ENCODE results near the gene SMIM41. TPM values are rescaled to one million over a fixed set of nuclear protein-coding genes. Genes with fewer than 3 reads are reported as not detected.

SMIM41 gene
- polyA plus RNA-seq, 2 of the 4 experiments (the other 2 are of a cell fraction): not detected

GRCh38 chr12:52121824-52122539, 42.5 kb downstream of the SMIM41 start:
- peaks cover 5% of the 10 kb centered on the region; the same call in 2 of the 3 replicates for H3K4me1 ChIP-seq
- ChIA-PET POLR2A (no interaction called here), CTCF (interaction anchor here (0.6 to 15.8 kb wide), 41 partner anchors 9 to 860 kb away, joined by 3 to 304 read pairs (median 4); partner anchors contain the start of genes ATG101, NR4A1, SMIM41 and TAMALIN)
- peak overlapping the region; percentile 21; the same call in 1 of the 3 replicates for H3K4me2 ChIP-seq
- WGBS (ENCODE audit: missing lambda C conversion rate): 19% methylated on average over 16 of the region's 18 CpGs
- FAIRE-seq (no peak), ATAC-seq (peak; percentile 64 to 75), DNase-seq (ENCODE audit: low read depth in 1 of 2, low spot score in 1 of 2) (peak; percentile 67 to 68)
- no peaks in the 10 kb centered on the region for H3K9me3 ChIP-seq
- H3K4me3 ChIP-seq: no peak overlapping the region
- no peak overlapping the region for H3K27ac ChIP-seq
- TF ChIP-seq RAD21 (conservative IDR thresholded peaks at IDR 0.05 in 1 of 2, IDR thresholded peaks at IDR 0.05 in 1 of 2) (peak; percentile 77 to 79), SMC3 (IDR thresholded peaks at IDR 0.05) (peak; percentile 65), CTCF (IDR thresholded peaks at IDR 0.05) (peak; percentile 80), RARB (CRISPR knock-in tag; IDR thresholded peaks at IDR 0.05) (no peak), RFX5 (IDR thresholded peaks at IDR 0.05) (no peak), E2F6 (IDR thresholded peaks at IDR 0.05; ENCODE audit: borderline replicate concordance, low read depth) (no peak)

GRCh38 chr12:52122540-52122871, 43.0 kb downstream of the SMIM41 start:
- H3K4me1 ChIP-seq: peaks cover 5% of the 10 kb centered on the region; the same call in 2 of the 3 replicates
- H3K4me3 ChIP-seq: no peak overlapping the region
- no peak overlapping the region for H3K4me2 ChIP-seq
- no peaks in the 10 kb centered on the region for H3K9me3 ChIP-seq
- no peak overlapping the region for H3K27ac ChIP-seq
- TF ChIP-seq MAZ (IDR thresholded peaks at IDR 0.05; ENCODE audit: borderline replicate concordance, low read depth, low read length): no peak
- no peak for TF ChIP-seq CBX8 (IDR thresholded peaks at IDR 0.05)
- no peak for TF ChIP-seq TP53 (CRISPR knock-in tag; IDR thresholded peaks at IDR 0.05)
- no peak for TF ChIP-seq NFE2L2 (conservative IDR thresholded peaks at IDR 0.05; ENCODE audit: low read length)
- TF ChIP-seq RNF2 (IDR thresholded peaks at IDR 0.05; ENCODE audit: borderline replicate concordance, low read depth): no peak
- TF ChIP-seq HOXB13 (CRISPR knock-in tag; IDR thresholded peaks at IDR 0.05; ENCODE audit: low read depth): no peak
- TF ChIP-seq BHLHE40 (IDR thresholded peaks at IDR 0.05; ENCODE audit: low read depth, low read length): no peak
- TF ChIP-seq HDAC2 (IDR thresholded peaks at IDR 0.05): no peak
- no peak for TF ChIP-seq USF2 (IDR thresholded peaks at IDR 0.05)
- no peak for TF ChIP-seq RFX5 (IDR thresholded peaks at IDR 0.05)
- TF ChIP-seq JUNB (IDR thresholded peaks at IDR 0.05): no peak
- no peak for TF ChIP-seq PHF8 (IDR thresholded peaks at IDR 0.05; ENCODE audit: borderline replicate concordance, low read depth)
- TF ChIP-seq EHMT2 (IDR thresholded peaks at IDR 0.05; ENCODE audit: low read depth): no peak
- no peak for TF ChIP-seq ZC3H11A (IDR thresholded peaks at IDR 0.05)
- ATAC-seq (no peak), DNase-seq (ENCODE audit: low read depth in 1 of 2, low spot score in 1 of 2) (no peak), FAIRE-seq (no peak)
- ChIA-PET CTCF (interaction anchor here (0.6 to 15.8 kb wide), 22 partner anchors 8 to 860 kb away, joined by 3 to 304 read pairs (median 4); partner anchors contain the start of genes ATG101, SMIM41 and TAMALIN), POLR2A (no interaction called here)
- WGBS (ENCODE audit: missing lambda C conversion rate): 39% methylated on average over 4 of the region's 4 CpGs

GRCh38 chr12:52122904-52123303, 43.4 kb downstream of the SMIM41 start:
- Histone ChIP-seq H3K9me3 (no peaks in the 10 kb centered on the region), H3K4me2 (no peak overlapping the region), H3K4me1 (peaks cover 5% of the 10 kb centered on the region; the same call in 2 of the 3 replicates), H3K4me3 (no peak overlapping the region), H3K27ac (no peak overlapping the region)
- DNase-seq (ENCODE audit: low read depth in 1 of 2, low spot score in 1 of 2) (peak in 1 of 2 experiments; percentile 0), FAIRE-seq (no peak), ATAC-seq (peak in 1 of 2 experiments; percentile 6; a peak in 1 of 6 replicates)
- ChIA-PET POLR2A (no interaction called here), CTCF (interaction anchor here (1.0 to 15.8 kb wide), 19 partner anchors 8 to 756 kb away, joined by 3 to 304 read pairs (median 5); partner anchors contain the start of genes ATG101, SMIM41 and TAMALIN)
- 67% methylated on average over 7 of the region's 7 CpGs for WGBS (ENCODE audit: missing lambda C conversion rate)
- TF ChIP-seq BHLHE40 (IDR thresholded peaks at IDR 0.05; ENCODE audit: low read depth, low read length) (no peak), JUNB (IDR thresholded peaks at IDR 0.05) (no peak), TFCP2L1 (CRISPR knock-in tag; IDR thresholded peaks at IDR 0.05) (no peak), PHF8 (IDR thresholded peaks at IDR 0.05; ENCODE audit: borderline replicate concordance, low read depth) (no peak), REST (IDR thresholded peaks at IDR 0.05) (no peak), FOSL2 (IDR thresholded peaks at IDR 0.05) (no peak), FOSL2 (CRISPR knock-in tag; IDR thresholded peaks at IDR 0.05) (no peak), HDAC2 (IDR thresholded peaks at IDR 0.05) (no peak), SREBF2 (IDR thresholded peaks at IDR 0.05) (no peak), CHD2 (IDR thresholded peaks at IDR 0.05; ENCODE audit: low read length, partially characterized antibody) (no peak), NR3C1 (IDR thresholded peaks at IDR 0.05) (no peak), KDM1A (IDR thresholded peaks at IDR 0.05; ENCODE audit: low read depth) (no peak), CBX2 (IDR thresholded peaks at IDR 0.05; ENCODE audit: borderline replicate concordance, low read depth) (no peak)
